Left renal cortex interstitium (tissue), 4 donors: ENCODE results near the gene CPEB2. TPM values are rescaled to one million over a fixed set of nuclear protein-coding genes. Genes with fewer than 3 reads are reported as not detected.

Source experiments
- DNase-seq, 4 donors: peaks; one replicate each; pipeline ENCODE4 v3.0.0-alpha.2; 2013; ENCODE audit warnings: low read depth in 4 of 4, low spot score in 2 of 4, missing footprints in 1 of 4
- polyA plus RNA-seq, 4 donors: library from polyadenylated mRNA; unstranded; fragments of 120-200 nt; gene quantifications; one replicate each; pipeline ENCODE4 v1.2.1, GENCODE V29; 2013; ENCODE audit not compliant: insufficient read length in 4 of 4

Gene CPEB2
- polyA plus RNA-seq, 4 donors: 15.2 to 25.7 (median 17.3) TPM

DNA sequence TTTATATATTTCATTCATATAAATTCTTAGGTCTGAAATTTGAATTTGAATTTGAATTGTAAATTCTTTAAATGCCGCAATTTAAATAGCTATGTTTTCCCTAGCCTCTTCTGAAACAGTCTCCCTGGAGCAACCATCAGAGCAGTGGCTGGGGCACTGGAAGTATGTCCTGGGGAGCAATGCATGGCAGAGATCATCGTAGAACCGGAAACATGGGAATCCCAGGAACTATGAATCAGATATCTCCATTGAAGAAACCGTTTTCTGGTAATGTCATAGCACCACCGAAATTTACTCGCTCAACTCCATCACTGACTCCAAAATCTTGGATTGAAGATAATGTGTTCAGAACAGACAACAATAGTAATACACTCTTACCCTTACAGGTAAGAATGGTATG lies 4.9 kb downstream of the CPEB2 start:
- DNase-seq: no peak

DNA sequence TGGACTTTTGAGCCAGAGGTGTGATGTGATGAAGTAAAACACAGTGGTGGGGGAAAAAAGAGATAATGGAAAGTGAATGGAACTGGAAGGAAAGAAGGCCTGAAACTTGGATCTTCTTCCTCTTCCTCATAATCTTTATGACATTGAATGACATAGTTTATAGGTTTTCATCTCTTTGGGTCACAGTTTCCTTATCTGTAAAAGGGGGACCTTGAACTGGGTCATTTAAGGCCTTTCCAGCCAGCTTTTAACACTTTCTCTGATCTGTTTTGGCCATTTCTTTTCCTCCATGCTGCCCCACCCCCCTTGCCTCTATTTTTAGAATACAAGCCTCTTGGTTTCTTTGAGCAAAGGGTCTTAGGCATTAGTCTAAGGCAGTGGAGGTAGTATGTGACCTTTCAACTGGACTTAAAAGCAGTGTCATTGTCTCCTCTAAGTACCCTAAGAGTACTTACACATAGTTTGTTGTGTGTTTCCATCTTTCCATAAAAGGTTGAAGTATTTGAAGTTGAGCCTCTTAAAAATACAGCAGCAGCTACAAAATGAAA lies 7.8 kb downstream of the CPEB2 start:
- DNase-seq: no peak

DNA sequence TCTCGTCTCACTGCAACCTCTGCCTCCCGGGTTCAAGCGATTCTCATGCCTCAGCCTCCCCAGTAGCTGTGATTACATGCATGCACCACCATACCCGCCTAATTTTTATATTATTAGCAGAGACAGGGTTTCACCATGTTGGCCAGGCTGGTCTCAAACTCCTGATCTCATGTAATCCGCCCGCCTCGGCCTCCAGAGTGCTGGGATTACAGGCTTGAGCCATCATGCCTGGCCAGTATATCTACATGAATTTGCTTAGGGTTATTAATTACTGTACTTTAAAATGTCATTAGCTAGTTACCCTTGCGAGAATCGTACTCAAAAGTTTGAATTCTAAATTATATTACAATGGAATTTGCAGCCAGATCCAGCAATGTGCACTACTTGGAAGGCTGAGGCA lies 8.9 kb downstream of the CPEB2 start:
- no peak for DNase-seq

DNA sequence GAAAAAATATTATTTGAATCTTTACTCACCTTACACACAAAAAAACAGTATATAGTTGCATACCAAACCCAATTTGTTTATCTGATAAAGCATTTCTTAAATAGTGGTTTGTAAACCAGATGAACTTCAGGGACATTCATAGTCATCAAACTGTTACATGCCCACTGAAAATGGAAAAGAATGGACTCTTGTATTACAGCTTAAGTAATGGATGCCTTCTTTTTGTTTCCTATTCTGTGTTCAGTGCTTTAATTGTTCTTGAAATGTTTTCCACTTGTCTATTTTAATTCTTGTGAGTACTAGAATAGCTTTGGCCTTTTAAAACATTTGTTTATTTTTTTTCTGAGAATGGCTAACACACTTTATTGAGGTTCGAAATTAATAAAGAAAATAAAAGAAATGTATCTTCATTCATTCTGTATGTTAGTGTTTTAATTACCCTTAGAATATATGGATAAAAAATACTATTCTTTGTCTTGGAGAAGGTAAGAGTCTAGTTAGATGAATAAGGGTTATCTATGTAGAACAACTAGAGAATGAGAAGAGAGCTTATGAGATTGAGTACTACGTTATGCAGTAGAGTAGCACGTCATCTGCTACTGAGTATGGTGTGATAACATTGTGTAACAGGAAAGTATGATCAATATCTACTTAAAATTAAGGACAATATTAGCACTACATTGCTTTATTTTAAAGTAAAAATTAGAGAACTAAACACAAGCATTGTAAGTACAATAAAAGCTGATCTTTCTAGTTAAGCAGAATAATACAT lies 9.9 kb downstream of the CPEB2 start:
- no peak for DNase-seq

DNA sequence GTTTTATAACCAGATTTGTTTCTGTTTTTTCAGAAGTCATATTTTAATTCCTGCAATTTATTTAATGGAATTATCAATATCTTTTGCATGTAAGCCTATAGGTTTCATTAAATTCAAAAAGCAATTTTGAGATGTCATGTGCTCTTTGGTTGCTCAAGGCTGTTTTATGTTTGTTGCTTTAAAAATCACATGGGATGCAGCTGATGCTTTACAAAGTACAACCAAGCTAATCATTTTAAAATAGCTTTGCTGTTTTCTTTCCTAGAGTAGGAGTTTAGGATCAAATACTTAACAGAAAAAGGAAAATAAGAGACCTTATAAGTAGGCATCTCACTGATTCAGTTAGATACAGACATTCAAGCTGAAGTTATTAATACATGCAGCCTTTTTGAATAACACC lies 11.3 kb downstream of the CPEB2 start:
- DNase-seq: no peak

DNA sequence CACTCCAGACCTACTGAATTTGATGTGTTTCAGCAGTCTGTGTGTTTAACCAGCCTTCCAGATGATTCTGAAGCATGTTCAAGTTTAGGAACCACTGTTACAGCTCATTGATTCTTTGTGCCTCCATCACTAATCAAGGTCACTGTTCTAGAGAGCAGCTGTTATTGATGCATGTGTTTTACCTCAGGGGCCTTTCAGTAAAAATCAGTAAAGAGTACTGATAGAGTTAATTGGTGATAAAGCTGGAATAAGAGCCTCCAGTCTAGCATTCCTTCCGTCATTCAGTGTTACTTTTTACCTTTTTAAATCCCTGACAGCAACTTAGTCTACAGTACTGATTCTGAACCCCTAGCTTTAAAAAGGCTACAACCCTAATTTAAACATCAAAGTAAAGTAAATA lies 12.9 kb downstream of the CPEB2 start:
- no peak for DNase-seq

DNA sequence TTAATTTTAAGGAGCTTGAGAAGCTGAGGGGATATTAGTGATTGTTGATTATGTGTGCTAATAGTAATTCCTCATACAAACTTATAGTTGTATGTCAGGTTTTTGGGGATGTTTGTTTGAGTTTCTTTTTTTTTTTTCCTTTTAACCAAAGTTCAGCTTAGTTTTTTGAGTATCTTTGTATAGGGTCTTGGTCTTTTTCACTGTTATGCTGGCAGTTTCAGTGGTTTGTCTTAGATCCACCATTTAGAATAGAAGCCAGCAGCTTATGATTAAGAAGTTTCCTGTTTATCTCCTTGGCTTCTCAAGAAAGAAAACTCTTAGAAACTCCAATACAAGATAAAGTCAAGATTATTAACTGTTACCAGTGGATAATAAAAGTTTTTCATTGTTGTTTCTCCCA lies 16.1 kb downstream of the CPEB2 start:
- DNase-seq: no peak

DNA sequence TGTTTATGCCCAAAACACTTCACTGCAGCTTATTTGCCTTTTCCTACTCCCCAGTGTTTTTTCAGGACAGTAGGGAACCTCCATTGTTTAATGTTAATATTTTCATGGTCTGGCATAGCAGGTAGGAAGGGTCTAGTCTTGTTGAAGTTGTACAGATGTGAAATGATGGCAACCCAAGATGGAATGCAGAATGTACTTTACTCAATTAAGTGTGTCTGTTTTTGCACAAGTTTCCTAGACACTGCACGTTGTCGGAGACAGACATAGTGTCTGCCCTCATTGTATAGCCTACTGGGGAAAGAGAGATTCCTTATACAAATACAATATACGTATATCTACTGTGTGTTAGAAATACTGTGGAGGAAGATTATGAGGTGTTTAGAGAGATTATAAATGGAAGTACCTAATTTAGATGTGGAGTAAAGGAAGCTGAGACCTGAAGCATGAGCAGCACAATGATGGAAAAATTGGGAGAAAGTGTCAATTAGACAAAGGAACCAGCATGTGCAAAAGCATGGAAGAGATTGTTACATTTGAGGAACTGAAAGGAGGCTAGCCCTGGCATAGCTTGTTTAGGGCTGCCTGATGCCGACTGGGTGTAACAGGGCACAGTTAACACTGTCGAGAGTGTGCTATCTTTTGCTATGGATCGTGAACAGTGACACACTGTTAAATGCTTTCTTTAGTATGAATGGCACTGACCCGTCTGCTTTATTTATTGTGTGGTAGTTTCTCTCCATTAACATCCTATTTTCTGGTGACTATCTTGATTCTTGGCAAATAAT lies 18.4 kb downstream of the CPEB2 start:
- no peak for DNase-seq

DNA sequence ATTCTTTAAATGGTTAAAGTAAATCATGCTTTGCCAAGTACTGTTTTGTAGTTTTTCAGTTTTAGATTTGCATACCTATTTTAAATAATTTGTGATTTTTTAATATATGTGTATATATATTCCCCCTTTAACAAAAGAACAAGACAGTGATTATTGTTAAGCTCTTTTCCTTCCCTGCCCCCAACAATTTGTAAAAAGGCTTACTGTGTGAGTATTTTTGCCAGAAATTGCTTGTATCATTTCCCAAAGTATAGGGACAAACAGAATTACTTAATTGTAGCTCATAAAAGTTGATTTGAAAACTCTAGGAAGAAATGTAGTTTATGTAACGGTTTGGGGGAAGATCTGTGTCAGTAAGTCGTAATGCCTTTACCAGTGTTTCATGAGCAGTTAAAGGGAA lies 19.0 kb downstream of the CPEB2 start:
- no peak for DNase-seq

DNA sequence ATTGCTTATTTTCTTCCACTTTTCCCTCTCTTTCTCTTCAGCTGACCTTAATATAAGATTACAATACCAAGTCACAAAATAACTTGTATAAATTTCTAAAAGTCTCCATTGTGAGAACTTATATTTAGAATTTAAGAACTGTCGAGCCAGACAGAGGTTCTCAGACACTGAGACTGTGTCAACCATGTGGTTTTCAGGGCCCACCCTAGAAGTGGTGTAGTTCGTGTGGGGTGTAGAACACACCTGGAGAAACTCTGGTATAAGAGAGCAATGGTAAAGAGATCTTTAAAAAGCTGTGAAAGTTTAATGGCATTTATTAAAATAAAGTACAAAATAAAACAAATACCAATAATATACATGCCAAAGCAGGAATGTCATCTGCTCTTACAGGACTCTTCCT lies 19.7 kb downstream of the CPEB2 start:
- DNase-seq: no peak

DNA sequence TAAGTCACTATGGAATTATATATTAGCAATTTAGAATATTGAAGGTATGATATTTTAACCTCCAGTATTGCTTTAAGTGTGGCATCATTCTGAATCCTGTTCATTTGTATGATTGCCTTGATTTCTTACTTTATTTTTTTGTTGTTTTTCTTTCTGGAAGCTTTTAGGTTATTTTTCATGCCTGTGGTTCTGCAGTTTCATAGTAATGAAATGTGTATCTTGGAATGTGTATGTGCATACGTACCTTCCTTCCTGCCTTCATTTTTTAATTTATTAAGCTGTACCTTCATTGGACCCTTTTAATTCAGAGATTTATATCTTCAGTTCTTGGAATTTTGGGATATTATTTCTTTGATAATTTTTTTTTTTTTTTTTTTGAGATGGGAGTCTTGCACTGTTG lies 22.1 kb downstream of the CPEB2 start:
- no peak for DNase-seq

DNA sequence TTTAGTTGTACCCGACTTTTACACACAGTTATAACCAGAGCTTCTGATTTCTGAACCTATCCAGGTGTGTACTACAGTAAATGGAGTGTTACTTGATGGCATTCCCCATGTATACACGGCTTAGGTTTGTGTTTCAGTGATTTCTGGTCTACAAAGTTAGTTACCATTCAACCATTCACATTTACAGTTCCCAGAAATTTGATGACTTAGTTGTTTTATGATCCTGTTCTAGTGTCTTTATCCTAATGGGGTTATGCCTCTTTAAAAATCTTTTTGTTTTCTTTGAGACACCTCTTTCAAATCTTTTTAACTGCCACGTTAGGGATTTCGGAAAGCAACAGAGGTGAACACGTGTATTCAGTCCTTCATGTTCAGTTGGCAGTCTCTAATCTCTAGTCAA lies 23.4 kb downstream of the CPEB2 start:
- DNase-seq: no peak

DNA sequence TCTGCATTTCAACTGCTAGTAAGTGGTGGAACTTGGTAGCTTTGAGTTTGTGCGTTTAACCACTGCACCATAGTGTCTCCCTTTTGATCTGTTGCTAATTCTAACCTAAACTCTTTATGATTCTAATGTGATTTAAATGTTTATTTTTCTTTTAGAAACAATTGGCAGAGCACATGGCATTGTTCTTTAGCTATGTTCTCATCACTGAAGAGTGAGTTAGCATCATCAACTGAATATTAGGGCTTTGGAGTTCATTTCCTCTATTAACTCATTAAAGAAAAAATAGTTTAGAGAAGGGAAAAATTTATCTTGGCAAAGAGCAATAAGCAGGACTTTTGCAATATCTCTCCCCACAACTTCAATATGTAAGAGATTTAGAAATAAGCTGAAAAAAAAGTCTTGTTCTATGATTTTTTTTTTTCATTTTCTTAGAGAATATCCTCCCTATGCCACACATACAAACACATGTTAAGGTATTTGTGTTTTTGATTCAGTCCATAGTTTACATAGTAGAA lies 25.7 kb downstream of the CPEB2 start:
- DNase-seq: no peak

DNA sequence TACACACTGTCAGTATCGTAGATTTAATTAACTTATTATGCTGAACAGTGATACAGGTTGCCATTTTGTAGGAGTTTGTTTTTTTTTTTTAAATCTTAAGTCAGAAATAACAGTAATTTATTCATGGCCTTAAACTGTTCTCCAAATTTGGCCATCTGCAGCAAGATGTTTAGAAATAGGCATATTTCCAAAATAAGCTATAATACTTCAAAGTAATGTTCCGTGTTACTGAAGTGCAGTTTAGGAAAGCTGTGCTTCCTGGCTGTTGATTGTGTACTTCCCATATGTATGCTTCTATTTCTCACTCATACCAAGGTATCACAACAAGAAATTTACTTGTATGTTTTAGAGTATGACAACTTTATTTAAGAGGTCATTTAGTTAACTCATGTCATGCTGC lies 28.9 kb downstream of the CPEB2 start:
- DNase-seq: no peak

DNA sequence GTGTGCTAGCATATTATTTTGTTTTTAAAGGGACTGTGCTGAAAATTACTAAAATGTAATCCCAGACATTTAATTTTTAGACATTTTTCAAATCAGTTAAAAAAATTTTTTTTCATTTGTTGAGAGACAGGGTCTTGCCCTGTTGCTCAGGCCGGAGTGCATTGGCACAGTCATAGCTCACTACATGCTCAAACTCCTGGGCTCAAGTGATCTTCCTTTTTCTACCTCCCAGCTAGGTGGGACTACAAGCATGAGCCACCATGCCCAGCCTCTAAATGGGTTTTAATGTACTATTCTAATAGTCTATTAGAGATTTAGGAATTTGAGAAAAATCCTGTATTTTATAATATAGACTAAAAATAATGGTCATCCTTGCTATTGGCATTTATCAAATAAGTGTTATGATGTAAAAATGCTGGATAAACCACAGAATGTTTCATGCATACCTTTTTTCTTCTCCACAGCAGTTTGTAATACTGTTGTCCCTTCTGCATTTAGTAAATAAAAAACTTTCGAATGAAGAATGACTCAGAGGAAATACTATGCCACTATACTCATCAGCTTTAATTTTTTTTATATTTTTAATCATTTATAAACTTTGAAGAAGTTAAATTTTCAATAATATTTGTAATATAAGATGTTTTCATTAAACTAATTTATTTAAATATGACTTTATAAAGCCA lies 29.9 kb downstream of the CPEB2 start:
- no peak for DNase-seq

DNA sequence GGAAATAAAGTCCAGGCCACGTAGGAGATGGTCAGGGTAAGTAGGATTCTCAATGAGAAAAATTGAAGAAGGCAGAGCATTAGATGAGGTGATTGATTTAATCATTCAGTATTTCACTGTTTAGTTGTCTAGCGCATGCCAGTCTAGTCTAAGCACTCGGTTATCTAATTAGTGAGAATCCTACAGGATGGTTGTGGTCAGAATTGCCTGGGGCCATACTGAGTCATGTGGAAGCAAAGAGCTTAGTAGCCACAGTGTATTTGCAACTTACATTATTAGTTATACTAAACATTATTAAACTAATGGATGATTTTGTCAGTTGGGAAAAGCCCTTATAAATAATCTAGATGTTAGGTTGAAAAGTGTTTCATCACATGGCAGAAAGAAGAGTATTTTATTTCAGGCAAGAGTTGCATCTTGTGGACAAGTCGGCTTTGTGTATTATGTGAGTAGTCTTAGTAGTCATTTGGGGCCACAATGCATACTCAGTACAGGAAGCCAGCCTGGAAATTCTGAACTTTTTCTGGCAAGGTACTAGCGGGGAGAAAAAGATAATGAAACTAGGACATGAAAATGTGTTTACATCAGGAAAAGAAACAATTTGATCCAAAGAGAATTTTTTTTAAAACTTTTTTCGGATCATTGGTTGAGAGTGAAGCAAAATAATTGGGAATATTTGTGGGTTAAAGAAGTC lies 31.9 kb downstream of the CPEB2 start:
- DNase-seq: no peak

DNA sequence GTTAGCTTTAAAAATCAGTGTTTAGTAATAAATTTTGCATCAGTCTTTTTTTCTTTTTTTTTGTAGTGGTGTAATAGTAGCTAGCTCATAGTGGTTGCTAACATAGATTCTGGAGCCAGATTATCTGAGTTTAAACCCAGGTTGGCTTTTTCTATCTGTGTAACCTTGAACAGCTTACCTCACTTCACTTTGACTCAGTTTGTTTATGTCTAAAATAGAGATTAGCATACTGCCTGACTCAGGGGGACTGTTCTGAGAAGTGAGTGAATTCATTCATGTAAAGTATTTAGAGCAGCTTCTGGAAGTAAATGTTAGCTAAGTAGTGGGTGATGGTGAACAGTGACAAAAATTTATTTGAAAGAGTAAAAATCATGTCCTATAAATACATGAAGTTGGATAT lies 32.9 kb downstream of the CPEB2 start:
- no peak for DNase-seq

DNA sequence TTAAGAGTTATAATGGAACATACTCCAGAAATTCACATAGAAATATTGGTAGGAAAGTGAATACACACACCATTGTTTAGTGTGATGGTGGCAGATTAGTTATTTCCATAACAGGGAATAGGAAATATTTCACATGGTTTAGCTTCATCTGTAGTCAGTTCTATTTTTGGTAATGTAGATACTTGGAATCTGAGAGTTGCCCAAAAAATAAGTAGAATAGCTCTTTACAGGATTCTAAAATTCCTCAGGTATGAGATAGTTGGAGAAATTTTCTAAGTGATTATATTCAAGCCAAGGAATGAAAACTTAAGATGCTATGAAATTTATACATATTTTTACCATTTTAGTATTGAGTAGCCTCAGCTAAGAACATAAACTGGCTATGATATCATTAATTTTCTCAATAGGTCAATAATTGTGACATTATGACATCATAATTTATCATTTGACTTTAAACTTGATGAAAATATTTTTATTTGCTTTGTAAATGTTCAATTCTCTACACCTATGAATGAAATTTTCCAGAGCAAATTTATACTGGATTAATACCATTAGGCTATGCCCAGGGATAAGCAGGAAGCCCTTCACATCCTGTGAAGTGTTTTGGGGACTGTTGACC lies 35.8 kb downstream of the CPEB2 start:
- DNase-seq: no peak

DNA sequence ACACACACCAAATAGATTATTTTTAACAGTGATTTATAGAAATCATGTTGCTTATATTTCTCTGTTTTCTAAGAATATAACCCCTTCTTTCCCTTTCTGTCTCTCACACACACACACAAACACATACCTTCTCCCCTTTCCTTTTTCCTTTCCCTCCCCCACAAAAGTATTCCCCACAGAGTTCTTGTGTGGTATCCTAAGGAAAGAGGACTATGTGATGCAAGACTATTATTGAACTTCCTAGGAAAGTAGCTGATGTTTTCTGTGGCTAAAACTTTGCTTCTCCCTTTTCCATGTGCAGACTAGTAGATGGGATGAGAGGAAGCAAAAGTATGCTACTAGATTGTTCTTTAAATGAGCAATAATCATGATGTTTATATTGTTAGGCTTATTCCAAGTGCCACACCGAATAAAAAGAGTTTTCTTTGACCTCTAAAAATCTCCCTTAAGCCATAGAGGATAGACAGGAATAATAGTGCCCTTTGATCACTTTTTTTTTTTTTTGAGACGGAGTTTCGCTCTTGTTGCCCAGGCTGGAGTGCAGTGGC lies 38.7 kb downstream of the CPEB2 start:
- DNase-seq: no peak
